H1 (cell line): ENCODE results near the gene DVL2. TPM values are rescaled to one million over a fixed set of nuclear protein-coding genes. Genes with fewer than 3 reads are reported as not detected.

Source experiments
- JUND ChIP-seq: IDR thresholded peaks from 2 replicates; pipeline ENCODE4 v1.6.1; 2011; ENCODE audit warnings: mild to moderate bottlenecking, improper control_type of control experiment, low read length
- polyA plus RNA-seq, 7 experiments: library from polyadenylated mRNA; depleted of rRNA in 3 of 7; stranded (reverse) in 5 of 7; unstranded in 2 of 7; fragments of >200 nt in 5 of 7; fragments of 200-250 nt in 2 of 7; gene quantifications; 1 replicate in 5 of 7; 2 replicates in 1 of 7; 4 replicates in 1 of 7; pipeline versions ENCODE4 v1.2.1 to v1.2.3, GENCODE V29; 2011 to 2013; ENCODE audit warnings: missing spikeins in 2 of 7, mixed read lengths in 2 of 7
- total RNA-seq: library from RNA; stranded (reverse); fragmentation: NEBNext Ultra II Directional; extraction: Animal tissue kit (Norgen Biotek cat#: 25700); gene quantifications from 2 replicates; pipeline ENCODE4 v1.2.1, GENCODE V29; 2021
- TF ChIP-seq, protein P1 (sequence below): fragments of 300-600 bp; sonication (generic); IDR thresholded peaks from 2 replicates; pipeline ENCODE4 v1.7.1; 2012; ENCODE audit warnings: low read length, moderate library complexity, mild to moderate bottlenecking, inconsistent platforms; ENCODE audit not compliant: insufficient replicate concordance

Gene DVL2
- total and polyA plus RNA-seq, 2 of the 8 experiments (the other 6 are each of a cell fraction or from before 2014, with no cell fraction given), result 19.0 to 59.6 TPM

DNA sequence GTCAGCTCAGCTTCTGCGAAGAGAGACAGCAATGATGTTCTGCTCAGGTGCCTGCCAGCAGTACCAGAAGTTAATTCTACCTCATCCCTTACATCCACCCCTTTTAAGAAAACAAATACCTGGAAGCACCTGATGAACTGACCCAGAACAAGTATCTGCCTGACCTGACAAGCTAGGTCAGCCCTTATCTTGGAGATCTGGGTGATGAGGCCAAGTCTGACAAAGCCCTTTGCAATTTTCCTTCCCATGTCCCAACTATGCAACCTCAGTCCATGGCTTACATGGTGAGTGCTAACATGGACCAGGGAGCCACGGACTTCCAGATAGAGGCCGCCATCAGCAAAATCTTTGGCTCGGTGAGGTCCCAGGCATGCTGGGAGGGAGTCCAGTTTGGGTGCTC, 10.9 kb downstream of the DVL2 start (continued):
- TF ChIP-seq, protein P1, sequence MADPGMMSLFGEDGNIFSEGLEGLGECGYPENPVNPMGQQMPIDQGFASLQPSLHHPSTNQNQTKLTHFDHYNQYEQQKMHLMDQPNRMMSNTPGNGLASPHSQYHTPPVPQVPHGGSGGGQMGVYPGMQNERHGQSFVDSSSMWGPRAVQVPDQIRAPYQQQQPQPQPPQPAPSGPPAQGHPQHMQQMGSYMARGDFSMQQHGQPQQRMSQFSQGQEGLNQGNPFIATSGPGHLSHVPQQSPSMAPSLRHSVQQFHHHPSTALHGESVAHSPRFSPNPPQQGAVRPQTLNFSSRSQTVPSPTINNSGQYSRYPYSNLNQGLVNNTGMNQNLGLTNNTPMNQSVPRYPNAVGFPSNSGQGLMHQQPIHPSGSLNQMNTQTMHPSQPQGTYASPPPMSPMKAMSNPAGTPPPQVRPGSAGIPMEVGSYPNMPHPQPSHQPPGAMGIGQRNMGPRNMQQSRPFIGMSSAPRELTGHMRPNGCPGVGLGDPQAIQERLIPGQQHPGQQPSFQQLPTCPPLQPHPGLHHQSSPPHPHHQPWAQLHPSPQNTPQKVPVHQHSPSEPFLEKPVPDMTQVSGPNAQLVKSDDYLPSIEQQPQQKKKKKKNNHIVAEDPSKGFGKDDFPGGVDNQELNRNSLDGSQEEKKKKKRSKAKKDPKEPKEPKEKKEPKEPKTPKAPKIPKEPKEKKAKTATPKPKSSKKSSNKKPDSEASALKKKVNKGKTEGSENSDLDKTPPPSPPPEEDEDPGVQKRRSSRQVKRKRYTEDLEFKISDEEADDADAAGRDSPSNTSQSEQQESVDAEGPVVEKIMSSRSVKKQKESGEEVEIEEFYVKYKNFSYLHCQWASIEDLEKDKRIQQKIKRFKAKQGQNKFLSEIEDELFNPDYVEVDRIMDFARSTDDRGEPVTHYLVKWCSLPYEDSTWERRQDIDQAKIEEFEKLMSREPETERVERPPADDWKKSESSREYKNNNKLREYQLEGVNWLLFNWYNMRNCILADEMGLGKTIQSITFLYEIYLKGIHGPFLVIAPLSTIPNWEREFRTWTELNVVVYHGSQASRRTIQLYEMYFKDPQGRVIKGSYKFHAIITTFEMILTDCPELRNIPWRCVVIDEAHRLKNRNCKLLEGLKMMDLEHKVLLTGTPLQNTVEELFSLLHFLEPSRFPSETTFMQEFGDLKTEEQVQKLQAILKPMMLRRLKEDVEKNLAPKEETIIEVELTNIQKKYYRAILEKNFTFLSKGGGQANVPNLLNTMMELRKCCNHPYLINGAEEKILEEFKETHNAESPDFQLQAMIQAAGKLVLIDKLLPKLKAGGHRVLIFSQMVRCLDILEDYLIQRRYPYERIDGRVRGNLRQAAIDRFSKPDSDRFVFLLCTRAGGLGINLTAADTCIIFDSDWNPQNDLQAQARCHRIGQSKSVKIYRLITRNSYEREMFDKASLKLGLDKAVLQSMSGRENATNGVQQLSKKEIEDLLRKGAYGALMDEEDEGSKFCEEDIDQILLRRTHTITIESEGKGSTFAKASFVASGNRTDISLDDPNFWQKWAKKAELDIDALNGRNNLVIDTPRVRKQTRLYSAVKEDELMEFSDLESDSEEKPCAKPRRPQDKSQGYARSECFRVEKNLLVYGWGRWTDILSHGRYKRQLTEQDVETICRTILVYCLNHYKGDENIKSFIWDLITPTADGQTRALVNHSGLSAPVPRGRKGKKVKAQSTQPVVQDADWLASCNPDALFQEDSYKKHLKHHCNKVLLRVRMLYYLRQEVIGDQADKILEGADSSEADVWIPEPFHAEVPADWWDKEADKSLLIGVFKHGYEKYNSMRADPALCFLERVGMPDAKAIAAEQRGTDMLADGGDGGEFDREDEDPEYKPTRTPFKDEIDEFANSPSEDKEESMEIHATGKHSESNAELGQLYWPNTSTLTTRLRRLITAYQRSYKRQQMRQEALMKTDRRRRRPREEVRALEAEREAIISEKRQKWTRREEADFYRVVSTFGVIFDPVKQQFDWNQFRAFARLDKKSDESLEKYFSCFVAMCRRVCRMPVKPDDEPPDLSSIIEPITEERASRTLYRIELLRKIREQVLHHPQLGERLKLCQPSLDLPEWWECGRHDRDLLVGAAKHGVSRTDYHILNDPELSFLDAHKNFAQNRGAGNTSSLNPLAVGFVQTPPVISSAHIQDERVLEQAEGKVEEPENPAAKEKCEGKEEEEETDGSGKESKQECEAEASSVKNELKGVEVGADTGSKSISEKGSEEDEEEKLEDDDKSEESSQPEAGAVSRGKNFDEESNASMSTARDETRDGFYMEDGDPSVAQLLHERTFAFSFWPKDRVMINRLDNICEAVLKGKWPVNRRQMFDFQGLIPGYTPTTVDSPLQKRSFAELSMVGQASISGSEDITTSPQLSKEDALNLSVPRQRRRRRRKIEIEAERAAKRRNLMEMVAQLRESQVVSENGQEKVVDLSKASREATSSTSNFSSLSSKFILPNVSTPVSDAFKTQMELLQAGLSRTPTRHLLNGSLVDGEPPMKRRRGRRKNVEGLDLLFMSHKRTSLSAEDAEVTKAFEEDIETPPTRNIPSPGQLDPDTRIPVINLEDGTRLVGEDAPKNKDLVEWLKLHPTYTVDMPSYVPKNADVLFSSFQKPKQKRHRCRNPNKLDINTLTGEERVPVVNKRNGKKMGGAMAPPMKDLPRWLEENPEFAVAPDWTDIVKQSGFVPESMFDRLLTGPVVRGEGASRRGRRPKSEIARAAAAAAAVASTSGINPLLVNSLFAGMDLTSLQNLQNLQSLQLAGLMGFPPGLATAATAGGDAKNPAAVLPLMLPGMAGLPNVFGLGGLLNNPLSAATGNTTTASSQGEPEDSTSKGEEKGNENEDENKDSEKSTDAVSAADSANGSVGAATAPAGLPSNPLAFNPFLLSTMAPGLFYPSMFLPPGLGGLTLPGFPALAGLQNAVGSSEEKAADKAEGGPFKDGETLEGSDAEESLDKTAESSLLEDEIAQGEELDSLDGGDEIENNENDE, result no peak
- TF ChIP-seq JUND, result no peak
